Measurements from ENCODE around the gene ZNF423. TPM values are rescaled to one million over a fixed set of nuclear protein-coding genes. Genes with fewer than 3 reads are reported as not detected.

ZNF423 gene
- polyA plus RNA-seq, 4 donors = 0.54 to 10.3 (median 2.9) TPM; not detected in 1

DNA sequence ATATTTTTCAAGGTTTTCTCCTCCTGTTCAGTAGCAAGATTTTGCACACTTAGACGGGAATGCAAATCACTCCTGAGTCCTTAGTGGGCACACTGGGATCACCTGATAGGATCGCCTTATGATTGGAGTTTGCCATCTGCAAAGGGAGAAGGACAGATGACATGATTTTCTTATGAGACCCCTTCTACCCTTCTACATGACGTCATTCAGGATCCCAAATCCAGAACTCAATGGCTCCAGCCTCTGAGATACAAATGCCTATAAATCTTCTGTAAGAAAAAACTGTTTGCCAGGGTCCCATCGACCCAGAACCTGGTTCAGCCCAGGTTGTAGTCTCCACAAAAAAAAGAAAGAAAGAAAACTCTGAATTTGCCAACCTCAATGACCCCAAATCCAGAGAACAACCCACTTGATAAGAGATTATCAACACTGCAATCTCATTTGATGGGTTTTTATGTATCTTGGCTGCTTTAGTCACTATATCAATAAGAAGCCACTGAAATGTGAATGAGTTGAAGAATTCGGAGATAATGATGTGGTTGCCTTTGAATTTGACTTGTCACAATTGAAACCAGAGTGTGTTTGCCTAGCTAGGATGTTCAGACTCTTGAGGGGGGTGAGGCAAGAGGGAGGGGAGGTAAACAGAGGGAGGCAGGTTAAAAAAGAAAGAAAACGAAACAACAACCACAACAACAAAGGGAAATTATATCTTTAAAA lies 6.7 kb downstream of the ZNF423 start:
- H3K9me3 ChIP-seq (ENCODE audit: control insufficient read depth in 2 of 2, insufficient read depth in 1 of 2, low read depth in 1 of 2, low read length in 1 of 2) = no peaks in the 10 kb centered on the region
- H3K4me3 ChIP-seq (ENCODE audit: low read depth in 1 of 3, low read length in 3 of 3) = no peak overlapping the region
- H3K36me3 ChIP-seq (ENCODE audit: control insufficient read depth in 3 of 3, insufficient read depth in 2 of 3, low read depth in 1 of 3, low read length in 3 of 3) = peaks cover 0 to 18% (median 0%) of the 10 kb centered on the region in 3 donors
- no peak overlapping the region for H3K27ac ChIP-seq (ENCODE audit: low read depth in 1 of 3, low read length in 2 of 3)
- H3K27me3 ChIP-seq (ENCODE audit: control insufficient read depth in 3 of 3, insufficient read depth in 3 of 3, low read length in 3 of 3) = peaks cover 0 to 8% (median 0%) of the 10 kb centered on the region in 3 donors
- WGBS, 3 donors = 63 to 82% (median 64%) methylated on average over 6 of the region's 6 CpGs
- FAIRE-seq (no peak), DNase-seq (no peak)
- peaks cover 0 to 23% (median 9%) of the 10 kb centered on the region in 3 donors for H3K4me1 ChIP-seq (ENCODE audit: control insufficient read depth in 3 of 3, insufficient read depth in 2 of 3, low read depth in 1 of 3, low read length in 2 of 3)

- Histone ChIP-seq H3K4me1 (ENCODE audit: control insufficient read depth in 3 of 3, insufficient read depth in 2 of 3, low read depth in 1 of 3, low read length in 2 of 3) (peaks cover 0 to 18% (median 8%) of the 10 kb centered on the region in 3 donors), H3K9me3 (ENCODE audit: control insufficient read depth in 2 of 2, insufficient read depth in 1 of 2, low read depth in 1 of 2, low read length in 1 of 2) (no peaks in the 10 kb centered on the region)
- 74 to 87% (median 84%) methylated on average over 8 of the region's 8 CpGs for WGBS, 3 donors
These were observed 7.4 kb downstream of the ZNF423 start for GRCh38 chr16:49848530-49848929.

GRCh38 chr16:49846800-49847199 lies 9.1 kb downstream of the ZNF423 start:
- Histone ChIP-seq H3K27ac (ENCODE audit: low read depth in 1 of 3, low read length in 2 of 3) (no peak overlapping the region), H3K9me3 (ENCODE audit: control insufficient read depth in 2 of 2, insufficient read depth in 1 of 2, low read depth in 1 of 2, low read length in 1 of 2) (no peaks in the 10 kb centered on the region), H3K4me3 (ENCODE audit: low read depth in 1 of 3, low read length in 3 of 3) (no peak overlapping the region), H3K36me3 (ENCODE audit: control insufficient read depth in 3 of 3, insufficient read depth in 2 of 3, low read depth in 1 of 3, low read length in 3 of 3) (peaks cover 0 to 18% (median 0%) of the 10 kb centered on the region in 3 donors), H3K27me3 (ENCODE audit: control insufficient read depth in 3 of 3, insufficient read depth in 3 of 3, low read length in 3 of 3) (peaks cover 0 to 5% (median 0%) of the 10 kb centered on the region in 3 donors), H3K4me1 (ENCODE audit: control insufficient read depth in 3 of 3, insufficient read depth in 2 of 3, low read depth in 1 of 3, low read length in 2 of 3) (peaks cover 0 to 10% (median 6%) of the 10 kb centered on the region in 3 donors)
- WGBS, 3 donors = 78 to 84% (median 83%) methylated on average over 2 of the region's 2 CpGs
- DNase-seq = no peak
- FAIRE-seq = no peak

More at GRCh38 chr16:49848530-49848929, 7.4 kb downstream of the ZNF423 start:
- no peak for DNase-seq
- peaks cover 0 to 5% (median 0%) of the 10 kb centered on the region in 3 donors for H3K27me3 ChIP-seq (ENCODE audit: control insufficient read depth in 3 of 3, insufficient read depth in 3 of 3, low read length in 3 of 3)
- no peak overlapping the region for H3K4me3 ChIP-seq (ENCODE audit: low read depth in 1 of 3, low read length in 3 of 3)
- FAIRE-seq = no peak
- no peak overlapping the region for H3K27ac ChIP-seq (ENCODE audit: low read depth in 1 of 3, low read length in 2 of 3)
- H3K36me3 ChIP-seq (ENCODE audit: control insufficient read depth in 3 of 3, insufficient read depth in 2 of 3, low read depth in 1 of 3, low read length in 3 of 3) = peaks cover 0 to 18% (median 0%) of the 10 kb centered on the region in 3 donors

DNA sequence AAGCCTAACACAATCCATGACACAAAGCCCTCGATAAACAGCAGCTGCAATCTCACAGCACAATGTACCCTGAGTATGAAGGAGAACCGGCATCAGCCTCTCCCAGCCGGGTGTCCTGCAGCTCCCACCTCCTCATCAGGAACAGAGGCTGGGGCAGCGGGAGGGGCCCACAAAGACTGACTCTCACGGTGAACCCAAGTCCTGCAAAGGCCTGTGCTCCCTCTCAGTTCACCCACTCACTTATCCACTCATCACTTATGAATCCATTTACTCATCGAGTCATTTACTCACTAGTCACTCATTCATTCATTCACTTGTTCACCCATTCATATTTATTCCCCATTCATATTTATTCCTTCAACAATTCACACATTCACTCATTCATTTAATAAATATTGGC lies 11.6 kb downstream of the ZNF423 start:
- FAIRE-seq = no peak
- peaks cover 0 to 4% (median 0%) of the 10 kb centered on the region in 3 donors for H3K4me1 ChIP-seq (ENCODE audit: control insufficient read depth in 3 of 3, insufficient read depth in 2 of 3, low read depth in 1 of 3, low read length in 2 of 3)
- H3K27ac ChIP-seq (ENCODE audit: low read depth in 1 of 3, low read length in 2 of 3) = no peak overlapping the region
- WGBS, 3 donors = 77 to 80% (median 79%) methylated on average over 6 of the region's 6 CpGs
- H3K27me3 ChIP-seq (ENCODE audit: control insufficient read depth in 3 of 3, insufficient read depth in 3 of 3, low read length in 3 of 3) = no peaks in the 10 kb centered on the region
- no peaks in the 10 kb centered on the region for H3K9me3 ChIP-seq (ENCODE audit: control insufficient read depth in 2 of 2, insufficient read depth in 1 of 2, low read depth in 1 of 2, low read length in 1 of 2)
- H3K36me3 ChIP-seq (ENCODE audit: control insufficient read depth in 3 of 3, insufficient read depth in 2 of 3, low read depth in 1 of 3, low read length in 3 of 3) = peaks cover 0 to 18% (median 0%) of the 10 kb centered on the region in 3 donors
- no peak for DNase-seq
- no peak overlapping the region for H3K4me3 ChIP-seq (ENCODE audit: low read depth in 1 of 3, low read length in 3 of 3)

- no peaks in the 10 kb centered on the region for H3K9me3 ChIP-seq (ENCODE audit: control insufficient read depth in 2 of 2, insufficient read depth in 1 of 2, low read depth in 1 of 2, low read length in 1 of 2)
- WGBS, 3 donors = 62 to 79% (median 68%) methylated on average over 8 of the region's 8 CpGs
- H3K4me3 ChIP-seq (ENCODE audit: low read depth in 1 of 3, low read length in 3 of 3) = no peak overlapping the region
- H3K4me1 ChIP-seq (ENCODE audit: control insufficient read depth in 3 of 3, insufficient read depth in 2 of 3, low read depth in 1 of 3, low read length in 2 of 3) = peaks cover 0 to 4% (median 0%) of the 10 kb centered on the region in 3 donors
- H3K27me3 ChIP-seq (ENCODE audit: control insufficient read depth in 3 of 3, insufficient read depth in 3 of 3, low read length in 3 of 3) = no peaks in the 10 kb centered on the region
- H3K27ac ChIP-seq (ENCODE audit: low read depth in 1 of 3, low read length in 2 of 3) = no peak overlapping the region
- FAIRE-seq (no peak), DNase-seq (no peak)
- peaks cover 0 to 18% (median 0%) of the 10 kb centered on the region in 3 donors for H3K36me3 ChIP-seq (ENCODE audit: control insufficient read depth in 3 of 3, insufficient read depth in 2 of 3, low read depth in 1 of 3, low read length in 3 of 3)
These were observed 12.2 kb downstream of the ZNF423 start for GRCh38 chr16:49843758-49844157.

- H3K27ac ChIP-seq (ENCODE audit: low read depth in 1 of 3, low read length in 2 of 3) = no peak overlapping the region
- no peak overlapping the region for H3K4me3 ChIP-seq (ENCODE audit: low read depth in 1 of 3, low read length in 3 of 3)
- DNase-seq (no peak), FAIRE-seq (no peak)
- H3K4me1 ChIP-seq (ENCODE audit: control insufficient read depth in 3 of 3, insufficient read depth in 2 of 3, low read depth in 1 of 3, low read length in 2 of 3) = peaks cover 0 to 4% (median 4%) of the 10 kb centered on the region in 3 donors
- H3K36me3 ChIP-seq (ENCODE audit: control insufficient read depth in 3 of 3, insufficient read depth in 2 of 3, low read depth in 1 of 3, low read length in 3 of 3) = peaks cover 0 to 15% (median 0%) of the 10 kb centered on the region in 3 donors
- no peaks in the 10 kb centered on the region for H3K9me3 ChIP-seq (ENCODE audit: control insufficient read depth in 2 of 2, insufficient read depth in 1 of 2, low read depth in 1 of 2, low read length in 1 of 2)
- H3K27me3 ChIP-seq (ENCODE audit: control insufficient read depth in 3 of 3, insufficient read depth in 3 of 3, low read length in 3 of 3) = peaks cover 0 to 5% (median 0%) of the 10 kb centered on the region in 3 donors
- WGBS, 3 donors = 12 to 34% (median 21%) methylated on average over 4 of the region's 4 CpGs
These were observed 12.9 kb downstream of the ZNF423 start for GRCh38 chr16:49842972-49843371.

DNA sequence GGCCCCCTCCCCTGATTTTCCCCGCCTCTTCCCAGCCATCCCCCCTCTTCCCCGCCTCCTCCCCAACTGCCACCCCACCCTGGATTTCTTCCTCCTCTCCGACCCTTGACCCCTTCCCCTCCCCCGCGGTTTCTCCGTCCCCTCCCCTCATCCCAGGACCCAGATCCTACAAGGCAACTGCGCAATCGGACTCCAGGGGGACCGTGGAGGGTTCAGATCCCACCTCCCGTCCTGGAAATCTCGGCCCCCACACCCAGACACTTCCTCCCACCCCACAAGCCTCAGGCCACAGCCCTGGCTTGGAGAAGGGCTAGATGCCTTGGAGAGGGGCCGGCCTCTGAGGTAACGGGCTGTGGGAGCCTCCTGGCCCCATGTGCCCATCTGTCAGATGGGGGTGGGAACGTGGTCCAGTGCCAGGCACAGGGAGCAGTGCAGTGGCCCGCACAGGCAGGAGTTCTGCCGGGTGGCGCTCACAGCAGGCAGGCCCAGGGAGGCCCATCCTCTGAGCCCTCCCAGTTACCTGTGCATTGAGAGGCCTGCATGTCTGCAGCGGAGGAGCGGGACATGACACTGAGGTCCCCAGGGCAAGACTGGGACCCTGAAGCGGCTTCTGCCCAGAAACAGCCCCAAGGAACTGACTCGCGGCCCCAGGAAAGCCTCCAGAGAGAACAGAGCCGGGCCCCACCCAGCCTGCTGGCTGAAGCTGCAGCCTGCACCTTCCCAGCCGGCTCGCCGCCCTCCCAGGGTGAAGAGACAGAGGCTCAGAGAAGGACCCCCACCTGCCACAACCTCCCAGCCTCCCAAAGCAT lies 16.7 kb downstream of the ZNF423 start:
- Histone ChIP-seq H3K4me3 (ENCODE audit: low read depth in 1 of 3, low read length in 3 of 3) (no peak overlapping the region), H3K27ac (ENCODE audit: low read depth in 1 of 3, low read length in 2 of 3) (no peak overlapping the region), H3K27me3 (ENCODE audit: control insufficient read depth in 3 of 3, insufficient read depth in 3 of 3, low read length in 3 of 3) (peaks cover 0 to 5% (median 0%) of the 10 kb centered on the region in 3 donors), H3K4me1 (ENCODE audit: control insufficient read depth in 3 of 3, insufficient read depth in 2 of 3, low read depth in 1 of 3, low read length in 2 of 3) (peaks cover 0 to 25% (median 4%) of the 10 kb centered on the region in 3 donors), H3K36me3 (ENCODE audit: control insufficient read depth in 3 of 3, insufficient read depth in 2 of 3, low read depth in 1 of 3, low read length in 3 of 3) (peaks cover 0 to 4% (median 0%) of the 10 kb centered on the region in 3 donors), H3K9me3 (ENCODE audit: control insufficient read depth in 2 of 2, insufficient read depth in 1 of 2, low read depth in 1 of 2, low read length in 1 of 2) (no peaks in the 10 kb centered on the region)
- FAIRE-seq = no peak
- WGBS, 3 donors = 48 to 71% (median 58%) methylated on average over 21 to 26 of the region's 26 CpGs
- DNase-seq = peak in 1 of 2 donors; percentile 45

- FAIRE-seq = no peak
- 8 to 13% (median 10%) methylated on average over 44 to 63 of the region's 63 CpGs for WGBS, 3 donors
- DNase-seq = peak in 1 of 2 donors; percentile 66
- H3K27me3 ChIP-seq (ENCODE audit: control insufficient read depth in 3 of 3, insufficient read depth in 3 of 3, low read length in 3 of 3) = peaks cover 0 to 5% (median 0%) of the 10 kb centered on the region in 3 donors
- H3K4me3 ChIP-seq (ENCODE audit: low read depth in 1 of 3, low read length in 3 of 3) = peak overlapping the region in 2 of 3 donors; percentile 2 to 13
- peaks cover 0 to 30% (median 4%) of the 10 kb centered on the region in 3 donors for H3K4me1 ChIP-seq (ENCODE audit: control insufficient read depth in 3 of 3, insufficient read depth in 2 of 3, low read depth in 1 of 3, low read length in 2 of 3)
- no peaks in the 10 kb centered on the region for H3K9me3 ChIP-seq (ENCODE audit: control insufficient read depth in 2 of 2, insufficient read depth in 1 of 2, low read depth in 1 of 2, low read length in 1 of 2)
- peak overlapping the region in 1 of 3 donors; percentile 58 for H3K27ac ChIP-seq (ENCODE audit: low read depth in 1 of 3, low read length in 2 of 3)
- peaks cover 0 to 6% (median 0%) of the 10 kb centered on the region in 3 donors for H3K36me3 ChIP-seq (ENCODE audit: control insufficient read depth in 3 of 3, insufficient read depth in 2 of 3, low read depth in 1 of 3, low read length in 3 of 3)
These were observed 17.4 kb downstream of the ZNF423 start for GRCh38 chr16:49838441-49839016.

Measured in small intestine (tissue), 7 donors.